Esophagus muscularis mucosa (tissue), 4 donors: Measurements from ENCODE around the gene MPC2. TPM values are rescaled to one million over a fixed set of nuclear protein-coding genes. Genes with fewer than 3 reads are reported as not detected.

Experiments used
- DNase-seq: peaks from one replicate; pipeline ENCODE4 v3.0.0-alpha.2; 2017; ENCODE audit errors: extremely low spot score
- H3K27ac ChIP-seq, 4 donors: fragments of 200-600 bp; sonication (generic); replicated peaks in 1 of 4; 1 replicate in 3 of 4; 2 replicates in 1 of 4; pipeline ENCODE4 v1.5.1; 2016 to 2019; ENCODE audit warnings: mild to moderate bottlenecking in 1 of 4
- H3K27me3 ChIP-seq, 4 donors: fragments of 200-600 bp; sonication (generic); one replicate each; pipeline versions ENCODE4 v1.5.1 to v1.6.0; 2016 to 2019
- H3K36me3 ChIP-seq, 4 donors: fragments of 200-600 bp; sonication (generic); one replicate each; pipeline ENCODE4 v1.5.1; 2016 to 2019
- H3K4me1 ChIP-seq, 4 donors: fragments of 200-600 bp; sonication (generic); one replicate each; pipeline ENCODE4 v1.5.1; 2016 to 2019
- H3K4me3 ChIP-seq, 4 donors: fragments of 200-600 bp; sonication (generic); 1 replicate in 2 of 4; 2 replicates in 2 of 4; pipeline ENCODE4 v1.5.1; 2016 to 2019; ENCODE audit warnings: mild to moderate bottlenecking in 4 of 4, moderate library complexity in 1 of 4
- H3K9me3 ChIP-seq, 4 donors: fragments of 200-600 bp; sonication (generic); 1 replicate in 3 of 4; 2 replicates in 1 of 4; pipeline ENCODE4 v1.5.1; 2016 to 2019
- CTCF ChIP-seq, 3 experiments: fragments of 200-600 bp in 2 of 3; fragments of 450-650 bp in 1 of 3; sonication (generic) in 2 of 3; IDR thresholded peaks; one replicate each; pipeline ENCODE4 v1.5.1; 2017 to 2019; ENCODE audit warnings: antibody characterized with exemption in 3 of 3, mild to moderate bottlenecking in 2 of 3, moderate library complexity in 1 of 3
- EP300 ChIP-seq: sonication (generic); formaldehyde crosslinking; IDR thresholded peaks from one replicate; pipeline ENCODE4 v1.6.1; 2017; ENCODE audit warnings: antibody characterized with exemption
- POLR2A ChIP-seq: fragments of 450-650 bp; IDR thresholded peaks from one replicate; pipeline ENCODE4 v1.6.1; 2017; ENCODE audit warnings: antibody characterized with exemption, moderate library complexity, mild to moderate bottlenecking, low read depth
- POLR2AphosphoS5 ChIP-seq, 2 donors: sonication (generic); formaldehyde crosslinking; IDR thresholded peaks; one replicate each; pipeline ENCODE4 v1.6.1; 2017; ENCODE audit warnings: antibody characterized with exemption in 2 of 2
- WGBS: methylation state at CpG from one replicate; pipeline ENCODE4 v1.1.5; 2018; 5-methylcytosine and 5-hydroxymethylcytosine counted together
- intact Hi-C: fragments of 100-400 bp; cut with DNase I; formaldehyde crosslinking; loops from one replicate; pipeline ENCODE4 v1.15.1; 2023
- total RNA-seq, 4 donors: library from RNA; depleted of rRNA; stranded (reverse); fragments of >200 nt; gene quantifications; one replicate each; pipeline versions ENCODE4 v1.1.0 to v1.2.1, GENCODE V29; 2016

The MPC2 gene
- total RNA-seq, 4 donors from 2014 or later: 41.6 to 70.3 (median 52.5) TPM

GRCh38 chr1:167977245-167977644 lies 40.4 kb upstream of the MPC2 start:
- Histone ChIP-seq H3K4me1 (no peaks in the 10 kb centered on the region), H3K4me3 (no peak overlapping the region), H3K27ac (no peak overlapping the region), H3K36me3 (peaks cover 6 to 39% (median 20%) of the 10 kb centered on the region in 4 donors), H3K27me3 (no peaks in the 10 kb centered on the region), H3K9me3 (no peaks in the 10 kb centered on the region)
- TF ChIP-seq CTCF (IDR thresholded peaks at IDR 0.05) (no peak), POLR2AphosphoS5 (IDR thresholded peaks at IDR 0.05) (no peak), EP300 (no peak), POLR2A (no peak)
- no peak for DNase-seq
- intact Hi-C loops: no loop called here
- 92% methylated on average over 1 of the region's 1 CpG for WGBS

GRCh38 chr1:167974698-167975097 lies 37.8 kb upstream of the MPC2 start:
- intact Hi-C loops: no loop called here
- whole genome bisulfite sequencing: 91% methylated on average over 4 of the region's 4 CpGs
- Histone ChIP-seq H3K27ac (no peak overlapping the region), H3K36me3 (peaks cover 4 to 32% (median 20%) of the 10 kb centered on the region in 4 donors), H3K27me3 (no peaks in the 10 kb centered on the region), H3K4me1 (no peaks in the 10 kb centered on the region), H3K4me3 (no peak overlapping the region), H3K9me3 (no peaks in the 10 kb centered on the region)
- TF ChIP-seq EP300 (no peak), POLR2AphosphoS5 (IDR thresholded peaks at IDR 0.05) (no peak), POLR2A (no peak), CTCF (IDR thresholded peaks at IDR 0.05) (no peak)
- DNase-seq: no peak

GRCh38 chr1:167973832-167974231 lies 37.0 kb upstream of the MPC2 start:
- Histone ChIP-seq H3K4me1 (no peaks in the 10 kb centered on the region), H3K9me3 (no peaks in the 10 kb centered on the region), H3K4me3 (no peak overlapping the region), H3K36me3 (peaks cover 4 to 29% (median 20%) of the 10 kb centered on the region in 4 donors), H3K27ac (no peak overlapping the region), H3K27me3 (no peaks in the 10 kb centered on the region)
- intact Hi-C loops: no loop called here
- no peak for TF ChIP-seq POLR2A
- TF ChIP-seq EP300: no peak
- no peak for TF ChIP-seq POLR2AphosphoS5 (IDR thresholded peaks at IDR 0.05)
- TF ChIP-seq CTCF (IDR thresholded peaks at IDR 0.05): no peak
- 78% methylated on average over 2 of the region's 2 CpGs for WGBS
- DNase-seq: no peak

GRCh38 chr1:167968569-167968968 lies 31.7 kb upstream of the MPC2 start:
- WGBS: 78% methylated on average over 3 of the region's 3 CpGs
- Histone ChIP-seq H3K27ac (no peak overlapping the region), H3K4me3 (no peak overlapping the region), H3K4me1 (peaks cover 0 to 17% (median 13%) of the 10 kb centered on the region in 4 donors), H3K36me3 (peaks cover 5 to 12% (median 9%) of the 10 kb centered on the region in 4 donors), H3K9me3 (no peaks in the 10 kb centered on the region), H3K27me3 (no peaks in the 10 kb centered on the region)
- DNase-seq: no peak
- intact Hi-C loops: no loop called here
- TF ChIP-seq EP300: no peak
- no peak for TF ChIP-seq CTCF (IDR thresholded peaks at IDR 0.05)
- TF ChIP-seq POLR2AphosphoS5 (IDR thresholded peaks at IDR 0.05): no peak
- no peak for TF ChIP-seq POLR2A

- Histone ChIP-seq H3K4me1 (peaks cover 0 to 17% (median 13%) of the 10 kb centered on the region in 4 donors), H3K27me3 (no peaks in the 10 kb centered on the region), H3K27ac (no peak overlapping the region), H3K4me3 (no peak overlapping the region), H3K9me3 (no peaks in the 10 kb centered on the region), H3K36me3 (peaks cover 5 to 14% (median 10%) of the 10 kb centered on the region in 4 donors)
- DNase-seq: no peak
- TF ChIP-seq POLR2AphosphoS5 (IDR thresholded peaks at IDR 0.05) (no peak), CTCF (IDR thresholded peaks at IDR 0.05) (no peak), EP300 (no peak), POLR2A (no peak)
- 58% methylated on average over 4 of the region's 4 CpGs for WGBS
- intact Hi-C loops: no loop called here
Measured at GRCh38 chr1:167966050-167966449, 29.2 kb upstream of the MPC2 start.
